ENCODE data around the gene NRXN3. TPM values are rescaled to one million over a fixed set of nuclear protein-coding genes. Genes with fewer than 3 reads are reported as not detected.

Gene NRXN3
- total RNA-seq, 1 donor from 2014 or later = not detected

- intact Hi-C loops (cut with micrococcal nuclease) = no loop called here
Observed at GRCh38 chr14:78705989-78706388, 535.8 kb downstream of the NRXN3 start.

GRCh38 chr14:78709795-78710557, 539.8 kb downstream of the NRXN3 start:
- intact Hi-C loops (cut with micrococcal nuclease) = no loop called here

- intact Hi-C loops (cut with micrococcal nuclease) = no loop called here
Observed at GRCh38 chr14:78710963-78711362, 540.8 kb downstream of the NRXN3 start.

GRCh38 chr14:78713716-78714115, 543.5 kb downstream of the NRXN3 start:
- intact Hi-C loops (cut with micrococcal nuclease) = no loop called here

GRCh38 chr14:78714711-78715110, 544.5 kb downstream of the NRXN3 start:
- intact Hi-C loops (cut with micrococcal nuclease) = no loop called here

GRCh38 chr14:78721756-78722480, 551.7 kb downstream of the NRXN3 start:
- intact Hi-C loops (cut with micrococcal nuclease) = no loop called here

- intact Hi-C loops (cut with micrococcal nuclease) = no loop called here
Observed at GRCh38 chr14:78725086-78725485, 554.9 kb downstream of the NRXN3 start.

GRCh38 chr14:78737116-78737515, 566.9 kb downstream of the NRXN3 start:
- intact Hi-C loops (cut with micrococcal nuclease) = no loop called here

GRCh38 chr14:78737601-78738000, 567.4 kb downstream of the NRXN3 start:
- intact Hi-C loops (cut with micrococcal nuclease) = no loop called here

- intact Hi-C loops (cut with micrococcal nuclease) = no loop called here
Observed at GRCh38 chr14:78746086-78746595, 576.0 kb downstream of the NRXN3 start.

- intact Hi-C loops (cut with micrococcal nuclease) = no loop called here
Observed at GRCh38 chr14:78747813-78748212, 577.6 kb downstream of the NRXN3 start.

GRCh38 chr14:78752518-78753188, 582.5 kb downstream of the NRXN3 start:
- intact Hi-C loops (cut with micrococcal nuclease) = no loop called here

GRCh38 chr14:78754059-78754458, 583.9 kb downstream of the NRXN3 start:
- intact Hi-C loops (cut with micrococcal nuclease) = no loop called here

- intact Hi-C loops (cut with micrococcal nuclease) = no loop called here
Observed at GRCh38 chr14:78758333-78758732, 588.2 kb downstream of the NRXN3 start.

- intact Hi-C loops (cut with micrococcal nuclease) = no loop called here
Observed at GRCh38 chr14:78762331-78762730, 592.2 kb downstream of the NRXN3 start.

GRCh38 chr14:78763746-78764145, 593.6 kb downstream of the NRXN3 start:
- intact Hi-C loops (cut with micrococcal nuclease) = no loop called here

GRCh38 chr14:78764240-78764639, 594.1 kb downstream of the NRXN3 start:
- intact Hi-C loops (cut with micrococcal nuclease) = no loop called here

- intact Hi-C loops (cut with micrococcal nuclease) = no loop called here
Observed at GRCh38 chr14:78764645-78765044, 594.5 kb downstream of the NRXN3 start.

GRCh38 chr14:78767436-78767835, 597.3 kb downstream of the NRXN3 start:
- intact Hi-C loops (cut with micrococcal nuclease) = no loop called here

GRCh38 chr14:78782551-78782950, 612.4 kb downstream of the NRXN3 start:
- intact Hi-C loops (cut with micrococcal nuclease) = no loop called here

- intact Hi-C loops (cut with micrococcal nuclease) = no loop called here
Observed at GRCh38 chr14:78785265-78785664, 615.1 kb downstream of the NRXN3 start.

All from T-helper 1 cell treated with Interleukin-12 subunit alpha and Interleukin-12 subunit beta and Interleukin-4 antibody, amounts not matched to agents 30 ng/mL and 1 ng/mL, for 36 hours (primary cell).